ENCODE data around the gene RFWD3. TPM values are rescaled to one million over a fixed set of nuclear protein-coding genes. Genes with fewer than 3 reads are reported as not detected.

The RFWD3 gene
- polyA plus RNA-seq, 3 donors, result 5.0 to 8.4 (median 8.4) TPM

GRCh38 chr16:74641969-74642368, 24.7 kb downstream of the RFWD3 start:
- no peak overlapping the region for H3K4me2 ChIP-seq (replicated peaks; ENCODE audit: extremely low read depth, low read length, poor library complexity, severe bottlenecking)
- no peak for DNase-seq
- Mint-ChIP-seq H3K36me3 (peaks cover 66 to 92% of the 10 kb centered on the region in 2 donors), H3K27ac (peak overlapping the region in 1 of 7 donors; percentile 48), H3K9me3 (no peaks in the 10 kb centered on the region), H3K4me3 (no peak overlapping the region), H3K4me1 (no peaks in the 10 kb centered on the region), H3K27me3 (ENCODE audit: low read depth in 3 of 3) (peaks cover 0 to 1% (median 0%) of the 10 kb centered on the region in 3 donors)
- no peak overlapping the region for H3K9ac ChIP-seq (ENCODE audit: insufficient read depth, low read length, poor library complexity, severe bottlenecking)
- no peaks in the 10 kb centered on the region for H4K20me1 ChIP-seq (ENCODE audit: insufficient read depth, low read length)
- no peaks in the 10 kb centered on the region for H3K27me3 ChIP-seq (ENCODE audit: control insufficient read depth in 2 of 2, insufficient read depth in 2 of 2, low read length in 2 of 2)
- intact Hi-C loops (cut with micrococcal nuclease), result no loop called here
- H3K9me3 ChIP-seq (replicated peaks in 1 of 2; ENCODE audit: control insufficient read depth in 1 of 2, insufficient read depth in 1 of 2, low read length in 2 of 2), result no peaks in the 10 kb centered on the region
- no peaks in the 10 kb centered on the region for H3K4me1 ChIP-seq (ENCODE audit: control insufficient read depth in 1 of 2, insufficient read depth in 2 of 2, low read length in 2 of 2)
- no peak overlapping the region for H3K4me3 ChIP-seq (replicated peaks in 1 of 3; ENCODE audit: low read depth in 2 of 3, low read length in 3 of 3)
- no peak for TF ChIP-seq CTCF (IDR thresholded peaks at IDR 0.05)
- no peak overlapping the region for H2AFZ ChIP-seq (ENCODE audit: insufficient read depth, low read depth, low read length, poor library complexity, severe bottlenecking)
- peaks cover 14% of the 10 kb centered on the region for H3K79me2 ChIP-seq (ENCODE audit: insufficient read depth, low read length)
- H3K36me3 ChIP-seq (replicated peaks in 1 of 2; ENCODE audit: control insufficient read depth in 1 of 2, insufficient read depth in 2 of 2, low read length in 2 of 2), result peaks cover 80 to 98% of the 10 kb centered on the region in 2 donors
- 96% methylated on average over 8 of the region's 8 CpGs for WGBS (ENCODE audit: insufficient coverage)
- H3K27ac ChIP-seq (ENCODE audit: low read depth in 1 of 2, low read length in 2 of 2), result no peak overlapping the region

- H3K27me3 Mint-ChIP-seq (ENCODE audit: low read depth in 3 of 3), result peaks cover 0 to 1% (median 0%) of the 10 kb centered on the region in 3 donors
- H3K4me1 Mint-ChIP-seq, result no peaks in the 10 kb centered on the region
- Histone ChIP-seq H3K36me3 (replicated peaks in 1 of 2; ENCODE audit: control insufficient read depth in 1 of 2, insufficient read depth in 2 of 2, low read length in 2 of 2) (peaks cover 80 to 97% of the 10 kb centered on the region in 2 donors), H3K27ac (ENCODE audit: low read depth in 1 of 2, low read length in 2 of 2) (no peak overlapping the region), H3K9me3 (replicated peaks in 1 of 2; ENCODE audit: control insufficient read depth in 1 of 2, insufficient read depth in 1 of 2, low read length in 2 of 2) (no peaks in the 10 kb centered on the region), H3K9ac (ENCODE audit: insufficient read depth, low read length, poor library complexity, severe bottlenecking) (no peak overlapping the region), H3K4me2 (replicated peaks; ENCODE audit: extremely low read depth, low read length, poor library complexity, severe bottlenecking) (no peak overlapping the region), H3K4me1 (ENCODE audit: control insufficient read depth in 1 of 2, insufficient read depth in 2 of 2, low read length in 2 of 2) (no peaks in the 10 kb centered on the region), H3K27me3 (ENCODE audit: control insufficient read depth in 2 of 2, insufficient read depth in 2 of 2, low read length in 2 of 2) (no peaks in the 10 kb centered on the region), H3K4me3 (replicated peaks in 1 of 3; ENCODE audit: low read depth in 2 of 3, low read length in 3 of 3) (no peak overlapping the region), H2AFZ (ENCODE audit: insufficient read depth, low read depth, low read length, poor library complexity, severe bottlenecking) (no peak overlapping the region), H4K20me1 (ENCODE audit: insufficient read depth, low read length) (no peaks in the 10 kb centered on the region), H3K79me2 (ENCODE audit: insufficient read depth, low read length) (peaks cover 10% of the 10 kb centered on the region)
- H3K36me3 Mint-ChIP-seq, result peaks cover 61 to 94% of the 10 kb centered on the region in 2 donors
- intact Hi-C loops (cut with micrococcal nuclease), result no loop called here
- no peak for DNase-seq
- H3K27ac Mint-ChIP-seq, result peak overlapping the region in 2 of 7 donors; percentile 21 to 37
- TF ChIP-seq CTCF (IDR thresholded peaks at IDR 0.05), result no peak
- no peak overlapping the region for H3K4me3 Mint-ChIP-seq
- WGBS (ENCODE audit: insufficient coverage), result 95% methylated on average over 4 of the region's 7 CpGs
- H3K9me3 Mint-ChIP-seq, result no peaks in the 10 kb centered on the region
Observed at GRCh38 chr16:74637742-74638453, 28.8 kb downstream of the RFWD3 start.
